GM21381 (cell line): ENCODE results near the gene SERTAD1.
A peak's percentile ranks its signal among the peaks of the same experiment; 100 is the strongest.
"Not testable (repeated sequence)": the region's sequence is repeated elsewhere in the genome, so short reads cannot be mapped to it uniquely, and the experiment has no call there.

Experiments used
- ATAC-seq: cut with Tn5 transposase; IDR thresholded peaks from one replicate; pipeline ENCODE4 v1.9.1; 2021; ENCODE audit warnings: mild to moderate bottlenecking, moderate library complexity; ENCODE audit not compliant: unreplicated experiment

SERTAD1 gene

DNA sequence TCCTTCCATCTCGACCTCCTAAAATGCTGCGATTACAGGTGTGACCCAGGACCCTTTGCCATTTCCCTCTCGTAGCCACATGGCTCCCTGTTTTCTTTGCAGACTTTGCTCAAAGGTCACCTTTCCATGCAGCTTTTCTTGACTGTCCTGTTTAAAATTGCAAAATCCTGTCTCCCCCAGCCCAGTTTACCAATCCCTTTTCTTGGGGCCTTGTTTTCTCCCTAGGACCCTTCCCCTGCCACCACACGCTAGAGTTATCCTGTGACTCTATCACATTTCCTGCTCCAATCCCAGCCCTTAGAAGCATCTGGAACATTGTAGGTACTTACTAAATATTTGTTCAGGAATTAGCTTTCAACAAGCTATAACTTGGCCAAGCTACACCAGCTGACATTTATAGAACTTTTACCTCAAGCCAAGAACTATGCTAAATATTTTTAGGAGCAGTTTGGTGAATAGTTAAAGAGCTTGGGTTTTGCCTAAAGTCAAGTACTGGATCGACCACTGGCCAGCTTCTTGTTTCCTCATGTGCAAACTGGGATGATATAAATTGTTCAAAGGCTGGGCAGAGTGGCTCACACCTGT, 27.5 kb upstream of the SERTAD1 start:
- no peak for ATAC-seq

DNA sequence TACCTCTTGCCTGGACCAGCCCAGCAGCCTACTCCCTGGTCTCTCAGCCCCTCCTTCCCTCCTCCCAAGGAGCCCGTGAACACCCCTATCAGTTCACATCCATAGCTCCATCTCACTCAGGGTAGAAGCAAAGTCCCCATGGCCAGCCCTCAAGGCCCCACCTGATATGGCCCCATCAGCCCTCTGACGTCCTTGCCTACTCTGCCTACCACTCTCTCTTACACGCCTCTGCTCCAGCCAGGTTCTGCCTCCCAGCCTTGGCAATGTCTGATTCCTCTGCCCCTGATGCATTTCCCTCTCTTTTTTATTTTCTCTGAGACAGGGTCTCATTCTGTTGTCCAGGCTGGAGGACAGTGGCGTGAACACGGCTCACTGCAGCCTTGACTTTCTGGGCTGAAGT, 26.2 kb upstream of the SERTAD1 start:
- no peak for ATAC-seq

DNA sequence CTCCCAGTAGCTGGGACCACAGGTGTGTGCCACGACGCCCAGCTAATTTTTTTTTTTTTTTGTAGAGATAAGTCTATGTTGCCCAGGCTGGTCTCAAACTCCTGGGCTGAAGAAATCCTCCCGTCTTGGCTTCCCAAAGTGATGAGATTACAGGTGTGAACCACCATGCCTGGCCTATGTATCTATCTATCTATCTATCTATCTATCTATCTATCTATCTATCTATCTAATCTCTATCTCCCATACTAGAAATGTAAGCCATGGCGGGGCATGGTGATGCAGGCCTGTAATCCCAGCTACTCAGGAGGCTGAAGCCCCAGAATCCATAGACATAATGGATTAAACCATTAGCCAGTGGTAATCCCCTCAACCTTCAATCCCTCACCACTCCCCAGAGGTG, 24.9 kb upstream of the SERTAD1 start:
- ATAC-seq: no peak

DNA sequence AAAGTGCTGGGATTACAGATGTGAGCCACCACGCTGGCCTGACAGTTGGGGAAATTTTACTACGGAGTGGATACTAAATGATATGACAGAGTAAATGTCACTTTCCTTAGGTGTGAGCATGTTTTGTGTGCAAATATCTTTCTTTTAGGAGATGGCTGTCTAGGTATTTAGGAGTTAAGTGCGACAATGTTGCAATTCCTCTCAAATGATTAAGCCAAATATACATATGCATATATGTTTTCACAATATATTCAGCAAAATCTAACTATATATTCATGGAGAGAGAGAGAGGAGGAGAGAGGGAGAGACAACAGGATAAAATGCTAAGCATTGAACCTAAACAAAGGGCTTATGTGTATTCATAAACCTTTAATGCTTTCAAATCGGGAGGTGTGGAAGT, 23.7 kb upstream of the SERTAD1 start:
- ATAC-seq: no peak

DNA sequence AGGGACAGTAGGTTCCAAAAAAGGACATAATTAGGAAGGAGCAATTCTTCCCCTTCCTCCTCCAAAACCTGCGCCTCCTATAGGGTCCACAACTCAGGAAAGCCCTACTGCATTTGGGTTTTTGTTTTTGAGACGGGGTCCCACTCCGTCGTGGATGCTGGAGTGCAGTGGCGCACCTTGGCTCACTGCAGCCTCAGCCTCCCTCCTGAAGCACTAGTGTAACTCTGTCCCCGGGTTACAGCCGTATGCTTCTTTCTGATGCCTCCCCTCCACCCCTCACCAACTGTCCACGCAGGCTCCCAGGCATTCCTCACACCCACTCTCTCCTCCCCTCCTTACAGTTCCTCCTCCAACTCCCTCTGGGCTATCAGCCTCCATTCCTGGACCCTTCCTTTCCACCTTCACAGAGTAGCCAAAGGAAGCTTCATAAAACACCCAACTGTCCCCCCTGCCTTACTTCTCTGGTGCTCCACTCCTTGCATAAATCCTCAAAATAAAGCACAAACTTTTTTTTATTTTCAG, 20.5 kb upstream of the SERTAD1 start:
- ATAC-seq: no peak

GRCh38 chr19:40445780-40446262, 20.0 kb upstream of the SERTAD1 start:
- no peak for ATAC-seq

- ATAC-seq: no peak
Measured at GRCh38 chr19:40444825-40445312, 19.1 kb upstream of the SERTAD1 start.

DNA sequence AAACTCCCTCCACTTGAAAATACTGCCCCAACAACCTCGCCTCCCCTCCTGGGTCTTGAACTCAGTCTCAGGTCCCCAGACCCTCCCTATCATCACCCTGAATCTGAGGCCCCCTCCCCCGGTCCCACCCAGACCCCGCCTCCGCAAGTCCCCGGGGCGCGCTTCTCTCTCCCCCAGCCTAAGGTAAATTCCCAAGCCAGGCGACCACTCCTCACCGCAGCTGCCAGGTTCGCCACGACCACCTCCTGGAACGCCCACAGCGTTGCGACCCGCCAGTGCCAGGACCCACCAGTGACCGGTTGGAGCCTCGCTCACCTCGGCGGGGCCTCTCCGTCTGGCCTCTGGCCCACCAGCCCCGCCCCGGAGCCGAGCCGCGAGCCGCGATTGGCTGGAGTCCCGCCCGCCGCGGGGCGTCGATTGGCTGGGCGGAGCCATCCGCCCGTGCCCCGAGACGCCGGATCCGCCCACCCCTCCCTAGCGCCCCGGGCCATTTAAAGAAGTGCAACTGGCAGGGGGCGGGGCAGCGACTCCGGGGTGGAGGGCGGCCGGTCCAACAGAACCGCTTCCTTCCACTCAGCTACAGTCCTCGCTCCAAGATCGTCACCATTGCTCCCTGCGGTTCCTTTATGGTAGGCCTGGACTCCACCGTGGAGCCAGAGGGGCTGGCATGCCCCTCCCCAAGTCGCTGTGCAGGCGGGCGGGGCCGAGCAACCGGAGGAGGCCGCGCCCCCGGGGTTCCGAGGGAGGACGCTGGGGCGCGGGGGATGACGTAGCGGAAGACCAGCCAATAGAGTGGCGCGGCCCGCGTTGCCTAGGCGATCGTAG, 18.4 kb upstream of the SERTAD1 start, which contains the start of gene SERTAD3:
TSS of gene SERTAD3 (minus strand) at position 336 of the 825 bp plus-strand sequence. CDS start 2,255 bp downstream, outside the sequence.
- peak; percentile 59 for ATAC-seq

- ATAC-seq: peak; percentile 67
Measured at GRCh38 chr19:40443131-40443999, 17.6 kb upstream of the SERTAD1 start.

DNA sequence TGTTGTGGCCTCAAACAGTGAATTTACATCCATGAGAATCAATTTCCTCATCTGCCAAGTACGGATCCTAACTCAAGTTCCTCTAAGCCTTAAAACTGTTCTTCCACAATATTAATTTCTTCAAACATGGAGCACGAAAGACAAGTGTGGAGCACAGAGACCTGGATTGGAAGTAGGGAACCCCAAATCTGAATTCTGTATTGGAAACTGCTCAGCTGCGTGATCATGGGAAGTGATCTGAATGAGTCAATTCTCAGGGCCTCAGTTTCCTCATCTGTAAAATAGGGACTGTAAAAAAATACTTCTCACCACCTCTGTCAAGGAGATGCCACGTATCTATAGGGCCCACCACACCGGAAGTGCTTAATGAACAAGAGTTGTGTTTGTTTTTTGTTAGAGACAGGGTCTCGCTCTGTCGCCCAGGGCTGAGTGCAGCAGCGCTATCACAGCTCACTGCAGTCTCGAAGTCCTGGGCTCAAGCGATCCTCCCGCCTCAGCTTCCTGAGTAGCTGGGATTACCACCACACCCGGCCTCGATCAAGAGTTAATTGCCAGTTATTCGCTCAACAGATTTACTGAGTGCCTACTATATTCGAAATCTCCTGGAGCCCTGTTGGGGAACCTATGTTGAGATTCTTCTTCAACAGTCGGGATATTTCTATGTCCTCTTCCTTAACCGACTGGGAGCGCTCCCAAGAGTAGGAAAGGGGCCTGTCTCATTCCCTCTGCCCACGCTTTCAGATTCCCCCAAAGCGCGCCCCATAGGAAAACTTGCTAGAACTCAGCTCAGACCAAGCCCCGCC, 16.7 kb upstream of the SERTAD1 start:
- ATAC-seq: no peak

DNA sequence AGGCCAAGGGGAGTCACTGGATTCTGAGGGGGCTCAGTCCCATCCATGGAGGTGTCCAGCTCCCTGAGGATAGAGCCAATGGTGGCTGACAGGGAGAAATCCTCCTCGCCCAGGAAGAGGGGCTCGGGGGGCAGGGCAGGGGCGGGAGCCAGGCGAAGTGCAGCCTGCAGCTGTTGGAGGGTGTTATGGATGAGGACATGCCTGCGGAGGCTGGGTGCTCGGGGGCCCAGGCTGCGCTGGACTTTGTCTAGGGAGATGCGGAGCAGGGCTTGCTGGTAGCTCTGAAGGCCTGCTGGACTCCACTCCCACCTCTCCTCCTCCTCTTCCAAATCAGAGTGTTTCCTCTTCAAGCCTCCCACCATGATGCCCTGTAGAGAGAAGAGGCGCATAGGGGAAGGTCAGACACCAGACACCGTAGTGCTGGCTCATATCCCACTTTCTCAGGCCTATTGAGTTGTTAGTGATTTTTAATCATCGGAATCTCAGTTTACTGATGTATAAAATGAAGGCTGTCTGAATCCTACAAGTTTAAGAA, 16.0 kb upstream of the SERTAD1 start:
- no peak for ATAC-seq

DNA sequence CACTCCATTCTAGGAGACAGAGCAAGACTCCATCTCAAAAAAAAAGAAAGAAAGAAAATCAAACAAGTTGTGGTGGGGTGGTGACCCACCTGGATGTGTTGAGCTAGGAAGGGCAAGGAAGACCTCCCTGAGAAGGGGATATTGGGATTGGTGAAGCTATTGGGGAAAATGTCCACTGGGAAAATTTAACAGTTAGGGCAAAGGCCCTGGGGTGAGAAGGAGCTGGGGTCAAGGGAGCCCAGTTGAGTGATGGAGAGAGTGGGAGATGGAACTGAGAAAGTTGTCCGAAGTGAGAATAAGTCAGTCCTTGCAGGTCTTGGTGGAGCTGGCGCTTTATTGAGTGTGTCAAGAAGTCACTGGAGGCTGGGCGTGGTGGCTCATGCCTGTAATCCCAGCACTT, 12.5 kb upstream of the SERTAD1 start:
- no peak for ATAC-seq

- peak; percentile 65 for ATAC-seq
Measured at GRCh38 chr19:40433391-40434216, 7.8 kb upstream of the SERTAD1 start.

GRCh38 chr19:40432760-40433159, 7.0 kb upstream of the SERTAD1 start:
- not testable (repeated sequence) for ATAC-seq

- no peak for ATAC-seq
Measured at GRCh38 chr19:40431698-40432097, 5.9 kb upstream of the SERTAD1 start.

DNA sequence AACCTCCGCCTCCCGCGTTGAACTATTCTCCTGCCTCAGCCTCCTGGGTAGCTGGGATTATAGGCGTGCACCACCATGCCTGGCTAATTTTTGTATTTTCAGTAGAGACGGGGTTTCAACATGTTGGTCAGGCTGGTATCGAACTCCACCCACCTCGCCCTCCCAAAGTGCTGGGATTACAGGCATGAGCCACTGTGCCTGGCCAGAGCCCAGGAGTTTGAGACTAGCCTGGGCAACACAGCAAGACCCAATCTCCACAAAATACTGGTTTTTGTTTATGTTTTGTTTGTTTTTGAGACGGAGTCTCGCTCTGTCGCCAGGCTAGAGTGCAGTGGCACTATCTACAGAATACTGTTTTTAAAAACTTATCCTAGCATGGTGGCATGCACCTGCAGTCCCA, 4.5 kb upstream of the SERTAD1 start:
- not testable (repeated sequence) for ATAC-seq

GRCh38 chr19:40428197-40428596, 2.4 kb upstream of the SERTAD1 start:
- ATAC-seq: not testable (repeated sequence)

DNA sequence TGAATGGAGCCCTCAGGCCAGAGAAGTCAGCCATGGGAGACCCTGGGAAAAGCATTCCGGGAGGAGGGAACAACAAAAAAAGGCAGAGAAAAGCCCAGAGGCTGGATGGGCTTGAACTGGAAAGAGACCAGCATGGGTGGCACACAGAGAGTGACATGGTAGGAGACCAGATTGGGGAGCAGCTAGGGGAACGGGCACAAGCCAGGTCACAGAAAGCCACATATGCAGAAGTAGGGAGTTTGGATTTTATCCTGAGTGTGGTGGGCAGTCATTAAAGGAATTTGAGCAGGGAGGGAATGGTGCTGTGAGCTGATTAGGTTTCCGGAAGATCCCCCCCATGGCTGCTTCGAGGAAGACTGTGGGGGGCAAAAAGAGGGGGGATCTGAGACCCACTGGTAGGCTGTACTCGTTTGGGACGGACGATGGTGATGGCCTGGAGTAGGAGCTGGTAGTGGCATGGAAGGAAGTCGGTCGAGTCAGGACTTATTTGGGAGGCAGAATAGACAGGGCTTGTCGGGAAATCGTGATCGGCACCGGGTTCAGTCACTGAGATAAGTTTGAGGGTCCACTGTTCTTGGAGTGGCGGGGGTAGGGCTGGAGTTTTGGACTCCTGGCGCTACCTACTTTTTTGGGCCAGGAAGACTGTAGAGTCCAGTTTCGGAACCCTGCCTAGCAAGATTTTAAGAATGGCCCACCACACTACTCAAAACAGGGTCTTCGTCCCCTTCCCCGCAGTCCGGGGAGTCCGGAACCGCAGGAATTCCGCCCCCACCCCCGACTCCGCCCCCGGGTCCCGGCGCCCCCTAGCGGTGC, 949 bp downstream of the SERTAD1 start:
- peak; percentile 1 for ATAC-seq
